ENCODE data around the gene DCAF16.
A peak's percentile ranks its signal among the peaks of the same experiment; 100 is the strongest.
"Not testable (repeated sequence)": the region's sequence is repeated elsewhere in the genome, so short reads cannot be mapped to it uniquely, and the experiment has no call there.

The DCAF16 gene

GRCh38 chr4:17810260-17811077 is at the start of gene DCAF16, which contains the start of gene NCAPG:
Gene DCAF16, minus strand, starts transcription at chr4:17810757. Its CDS starts 6,616 bp downstream, at chr4:17804141.
Gene NCAPG, plus strand, starts transcription at chr4:17810979. Its CDS starts 99 bp downstream, at chr4:17811078.
- peak; percentile 97 for DNase-seq

- DNase-seq, result no peak
Measured at GRCh38 chr4:17859793-17860406, 49.3 kb upstream of the DCAF16 start.

GRCh38 chr4:17854036-17854435 is 43.5 kb upstream of the DCAF16 start:
- DNase-seq, result no peak

- no peak for DNase-seq
Measured at GRCh38 chr4:17851959-17852358, 41.4 kb upstream of the DCAF16 start.

- not testable (repeated sequence) for DNase-seq
Measured at GRCh38 chr4:17850295-17850694, 39.7 kb upstream of the DCAF16 start.

GRCh38 chr4:17846266-17846665 is 35.7 kb upstream of the DCAF16 start:
- no peak for DNase-seq

GRCh38 chr4:17823871-17824669 is 13.5 kb upstream of the DCAF16 start:
- no peak for DNase-seq

- peak; percentile 22 for DNase-seq
Measured at GRCh38 chr4:17817027-17817426, 6.5 kb upstream of the DCAF16 start.

- no peak for DNase-seq
Measured at GRCh38 chr4:17816142-17816541, 5.6 kb upstream of the DCAF16 start.

- DNase-seq, result no peak
Measured at GRCh38 chr4:17814140-17814539, 3.6 kb upstream of the DCAF16 start.

- DNase-seq, result no peak
Measured at GRCh38 chr4:17812801-17813200, 2.2 kb upstream of the DCAF16 start.

- no peak for DNase-seq
Measured at GRCh38 chr4:17812125-17812524, 1.6 kb upstream of the DCAF16 start.

- no peak for DNase-seq
Measured at GRCh38 chr4:17811078-17811603, 584 bp upstream of the DCAF16 start.

GRCh38 chr4:17809667-17810066 is 890 bp downstream of the DCAF16 start:
- no peak for DNase-seq

GRCh38 chr4:17807446-17807845 is 3.1 kb downstream of the DCAF16 start:
- DNase-seq, result no peak

GRCh38 chr4:17805580-17806155 is 4.9 kb downstream of the DCAF16 start:
- DNase-seq, result no peak

- no peak for DNase-seq
Measured at GRCh38 chr4:17797808-17798207, 12.7 kb downstream of the DCAF16 start.

GRCh38 chr4:17794730-17795129 is 15.8 kb downstream of the DCAF16 start:
- DNase-seq, result no peak

- no peak for DNase-seq
Measured at GRCh38 chr4:17788956-17789355, 21.6 kb downstream of the DCAF16 start.

- no peak for DNase-seq
Measured at GRCh38 chr4:17787315-17787714, 23.2 kb downstream of the DCAF16 start.

GRCh38 chr4:17786567-17786966 is 24.0 kb downstream of the DCAF16 start:
- no peak for DNase-seq

- no peak for DNase-seq
Measured at GRCh38 chr4:17785858-17786257, 24.7 kb downstream of the DCAF16 start.

Data from GDM1 (cell line).